A549 (cell line): Measurements from ENCODE around the gene NEK9.

Experiments used
- CEBPB ChIP-seq, 2 experiments: fragments of >200 bp in 1 of 2; sonication (Bioruptor Twin) in 1 of 2; formaldehyde crosslinking in 1 of 2; IDR thresholded peaks; 2 replicates each; pipeline ENCODE4 v1.6.1; 2012 to 2016
- CHD4 ChIP-seq: fragments of 200-600 bp; sonication (generic); IDR thresholded peaks from 2 replicates; pipeline ENCODE4 v1.6.1; 2016; ENCODE audit warnings: antibody characterized with exemption, mild to moderate bottlenecking, borderline replicate concordance
- NPAS2 ChIP-seq: fragments of 250-450 bp; sonication (Bioruptor Pico); IDR thresholded peaks from 2 replicates; pipeline ENCODE4 v1.8.0; 2022; ENCODE audit warnings: mild to moderate bottlenecking, moderate library complexity, borderline replicate concordance

- no peak for TF ChIP-seq NPAS2 (CRISPR knock-in tag)
- TF ChIP-seq CHD4 = no peak
- TF ChIP-seq CEBPB (IDR thresholded peaks at IDR 0.05) = no peak
Measured at GRCh38 chr14:75079521-75079920, 47.3 kb downstream of the NEK9 start.
